ENCODE measurements around the gene SCGB2B2. TPM values are rescaled to one million over a fixed set of nuclear protein-coding genes. Genes with fewer than 3 reads are reported as not detected.

Gene SCGB2B2
- polyA plus RNA-seq, 1 donor (not counting 4 experiments of a cell fraction or from before 2014, with no cell fraction given) = 0.10 TPM

GRCh38 chr19:34711890-34712289 lies 34.9 kb upstream of the SCGB2B2 start:
- FAIRE-seq = no peak
- no peak for DNase-seq (ENCODE audit: low read depth, low spot score)
- Histone ChIP-seq H3K27me3 (ENCODE audit: control insufficient read depth, extremely low read depth, insufficient read depth, low read length) (no peaks in the 10 kb centered on the region), H3K27ac (ENCODE audit: control insufficient read depth, insufficient read depth, low read length) (no peak overlapping the region), H3K4me2 (ENCODE audit: control insufficient read depth, extremely low read depth, insufficient read depth, low read depth, low read length) (no peak overlapping the region), H2AFZ (ENCODE audit: control insufficient read depth, low read length) (no peak overlapping the region), H3K4me1 (ENCODE audit: control insufficient read depth, extremely low read depth, insufficient read depth, low read length) (no peaks in the 10 kb centered on the region), H4K20me1 (ENCODE audit: control insufficient read depth, extremely low read depth, insufficient read depth, low read length) (no peaks in the 10 kb centered on the region), H3K9me1 (ENCODE audit: control insufficient read depth, extremely low read depth, insufficient read depth, low read length) (no peaks in the 10 kb centered on the region), H3K79me2 (ENCODE audit: control insufficient read depth, insufficient read depth, low read length) (no peaks in the 10 kb centered on the region), H3K9me3 (ENCODE audit: control insufficient read depth, low read depth, low read length) (peaks cover 4% of the 10 kb centered on the region), H3K4me3 (ENCODE audit: control insufficient read depth in 2 of 3, extremely low read depth in 1 of 3, insufficient read depth in 2 of 3, low read depth in 1 of 3, low read length in 3 of 3) (no peak overlapping the region), H3K36me3 (ENCODE audit: control insufficient read depth in 2 of 2, extremely low read depth in 1 of 2, insufficient read depth in 2 of 2, low read length in 2 of 2) (no peaks in the 10 kb centered on the region), H3K9ac (ENCODE audit: control insufficient read depth, extremely low read depth, insufficient read depth, low read length) (no peak overlapping the region)
- dilution Hi-C loops (cut with MboI; ENCODE audit: extremely low pct_ligation_motif_present, low sequenced_read_pairs) = no loop called here
- TF ChIP-seq CTCF (optimal IDR thresholded peaks at IDR 0.05 in 1 of 3, IDR thresholded peaks at IDR 0.05 in 1 of 3, conservative IDR thresholded peaks at IDR 0.05 in 1 of 3; ENCODE audit: extremely low read depth in 1 of 3, insufficient read depth in 2 of 3, low read length in 3 of 3) (no peak), EZH2 (IDR thresholded peaks at IDR 0.05; ENCODE audit: low read length) (no peak)

DNA sequence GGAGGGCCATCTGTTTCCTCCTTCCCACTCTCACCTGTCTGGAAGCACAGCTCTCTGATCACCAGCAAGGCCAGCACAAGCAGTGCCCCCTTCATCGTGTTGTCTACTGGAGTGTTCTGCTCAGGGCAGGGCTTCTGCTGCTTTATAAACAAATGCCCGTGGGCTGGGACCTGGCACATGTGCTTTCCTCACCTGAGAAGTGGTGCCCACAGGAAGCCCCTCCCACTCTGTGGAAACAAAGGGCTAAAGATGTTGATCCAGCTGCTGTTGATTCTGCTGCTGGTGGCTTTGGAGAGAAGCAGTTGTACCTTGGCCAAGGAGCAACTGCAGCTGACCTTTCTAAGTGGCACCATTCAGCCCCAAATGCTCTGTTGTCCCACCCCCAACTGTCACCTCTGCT lies 30.7 kb upstream of the SCGB2B2 start:
- Histone ChIP-seq H3K4me3 (ENCODE audit: control insufficient read depth in 2 of 3, extremely low read depth in 1 of 3, insufficient read depth in 2 of 3, low read depth in 1 of 3, low read length in 3 of 3) (no peak overlapping the region), H3K4me2 (ENCODE audit: control insufficient read depth, extremely low read depth, insufficient read depth, low read depth, low read length) (no peak overlapping the region), H4K20me1 (ENCODE audit: control insufficient read depth, extremely low read depth, insufficient read depth, low read length) (no peaks in the 10 kb centered on the region), H3K9me3 (ENCODE audit: control insufficient read depth, low read depth, low read length) (no peaks in the 10 kb centered on the region), H2AFZ (ENCODE audit: control insufficient read depth, low read length) (no peak overlapping the region), H3K9ac (ENCODE audit: control insufficient read depth, extremely low read depth, insufficient read depth, low read length) (no peak overlapping the region), H3K27ac (ENCODE audit: control insufficient read depth, insufficient read depth, low read length) (no peak overlapping the region), H3K36me3 (ENCODE audit: control insufficient read depth in 2 of 2, extremely low read depth in 1 of 2, insufficient read depth in 2 of 2, low read length in 2 of 2) (no peaks in the 10 kb centered on the region), H3K4me1 (ENCODE audit: control insufficient read depth, extremely low read depth, insufficient read depth, low read length) (no peaks in the 10 kb centered on the region), H3K9me1 (ENCODE audit: control insufficient read depth, extremely low read depth, insufficient read depth, low read length) (no peaks in the 10 kb centered on the region), H3K27me3 (ENCODE audit: control insufficient read depth, extremely low read depth, insufficient read depth, low read length) (no peaks in the 10 kb centered on the region), H3K79me2 (ENCODE audit: control insufficient read depth, insufficient read depth, low read length) (no peaks in the 10 kb centered on the region)
- DNase-seq (ENCODE audit: low read depth, low spot score) = no peak
- no peak for FAIRE-seq
- dilution Hi-C loops (cut with MboI; ENCODE audit: extremely low pct_ligation_motif_present, low sequenced_read_pairs) = no loop called here
- no peak for TF ChIP-seq CTCF (optimal IDR thresholded peaks at IDR 0.05 in 1 of 3, IDR thresholded peaks at IDR 0.05 in 1 of 3, conservative IDR thresholded peaks at IDR 0.05 in 1 of 3; ENCODE audit: extremely low read depth in 1 of 3, insufficient read depth in 2 of 3, low read length in 3 of 3)
- TF ChIP-seq EZH2 (IDR thresholded peaks at IDR 0.05; ENCODE audit: low read length) = no peak

Data from keratinocyte (primary cell).